Activated CD4-positive, alpha-beta T cell treated with anti-CD3 and anti-CD28 coated beads for 36 hours (primary cell): ENCODE data around the gene F12. TPM values are rescaled to one million over a fixed set of nuclear protein-coding genes. Genes with fewer than 3 reads are reported as not detected.

Experiments used
- ATAC-seq: fragments of 200-7000 bp; cut with Tn5 transposase; one replicate; pipeline ENCODE4 v1.10.0; 2021; ENCODE audit warnings: mild to moderate bottlenecking, moderate library complexity
- CTCF ChIA-PET: fragments of 350-600 bp; sonication (Branson Sonifier 250); formaldehyde crosslinking; loops from one replicate; lab custom pipeline; 2021; ENCODE audit warnings: antibody characterized with exemption; lab: Charles Lee
- POLR2A ChIA-PET: fragments of 350-600 bp; sonication (Branson Sonifier 250); formaldehyde crosslinking; loops from one replicate; lab custom pipeline; 2021; ENCODE audit warnings: antibody characterized with exemption, inconsistent platforms; lab: Charles Lee
- DNase-seq: peaks from one replicate; pipeline ENCODE4 v3.0.0-alpha.2; 2020
- H3K27ac Mint-ChIP-seq: one replicate; pipeline ENCODE4 v1.8.0; 2021; ENCODE audit warnings: mixed read lengths
- H3K27me3 Mint-ChIP-seq: one replicate; pipeline ENCODE4 v1.8.0; 2021; ENCODE audit warnings: mixed read lengths
- H3K36me3 Mint-ChIP-seq: one replicate; pipeline ENCODE4 v1.8.0; 2021; ENCODE audit warnings: low read depth, mixed read lengths
- H3K4me1 Mint-ChIP-seq: one replicate; pipeline ENCODE4 v1.8.0; 2021; ENCODE audit warnings: mixed read lengths
- H3K4me3 Mint-ChIP-seq: one replicate; pipeline ENCODE4 v1.8.0; 2021; ENCODE audit warnings: mild to moderate bottlenecking, moderate library complexity, mixed read lengths
- H3K9me3 Mint-ChIP-seq: one replicate; pipeline ENCODE4 v1.8.0; 2021; ENCODE audit warnings: low read depth, mixed read lengths
- intact Hi-C, 2 experiments: fragments of 100-400 bp; cut with DNase I in 1 of 2; cut with micrococcal nuclease in 1 of 2; formaldehyde crosslinking; loops; one replicate each; pipeline versions ENCODE4 v1.14.2 to v1.15.1; 2022 to 2024; cut with DNase I, micrococcal nuclease
- total RNA-seq, 2 experiments: library from RNA; stranded (reverse); gene quantifications; one replicate each; pipeline ENCODE4 v1.2.3, GENCODE V29; 2021

Gene F12
- total RNA-seq, 2 experiments from 2014 or later = 3.4 to 4.9 TPM

- no peak overlapping the region for H3K4me3 Mint-ChIP-seq
- H3K36me3 Mint-ChIP-seq = peaks cover 38% of the 10 kb centered on the region
- no peak for DNase-seq
- ChIA-PET CTCF (interaction anchor here (0.6 to 7.3 kb wide), 17 partner anchors 8 to 510 kb away, joined by 3 to 65 read pairs (median 5); partner anchors contain the start of genes LMAN2 and RGS14), POLR2A (interaction anchor here (0.7 to 1.0 kb wide), 2 partner anchors 10 to 65 kb away, joined by 3 read pairs; partner anchors contain the start of genes PRELID1 and RAB24)
- H3K27me3 Mint-ChIP-seq = no peaks in the 10 kb centered on the region
- intact Hi-C loops = no loop called here
- no peaks in the 10 kb centered on the region for H3K9me3 Mint-ChIP-seq
- no peak for ATAC-seq
- peak overlapping the region; percentile 16 for H3K27ac Mint-ChIP-seq
- H3K4me1 Mint-ChIP-seq = peaks cover 73% of the 10 kb centered on the region
These were observed 41.1 kb downstream of the F12 start for GRCh38 chr5:177367981-177368868.

- H3K27ac Mint-ChIP-seq = no peak overlapping the region
- ChIA-PET POLR2A (no interaction called here), CTCF (interaction anchor here (0.8 to 7.3 kb wide), 5 partner anchors 9 to 58 kb away, joined by 3 to 65 read pairs (median 9); partner anchors contain the start of genes LMAN2 and RGS14)
- no peaks in the 10 kb centered on the region for H3K27me3 Mint-ChIP-seq
- peaks cover 38% of the 10 kb centered on the region for H3K36me3 Mint-ChIP-seq
- DNase-seq = no peak
- intact Hi-C loops = no loop called here
- peaks cover 73% of the 10 kb centered on the region for H3K4me1 Mint-ChIP-seq
- no peak overlapping the region for H3K4me3 Mint-ChIP-seq
- ATAC-seq = no peak
- H3K9me3 Mint-ChIP-seq = no peaks in the 10 kb centered on the region
These were observed 42.0 kb downstream of the F12 start for GRCh38 chr5:177367323-177367848.

- ATAC-seq (no peak), DNase-seq (peak; percentile 35)
- CTCF ChIA-PET = interaction anchor here (0.8 to 7.3 kb wide), 7 partner anchors 9 to 90 kb away, joined by 3 to 65 read pairs (median 5); partner anchors contain the start of gene RGS14
- POLR2A ChIA-PET = no interaction called here
- H3K27ac Mint-ChIP-seq = no peak overlapping the region
- intact Hi-C loops = no loop called here
- peaks cover 73% of the 10 kb centered on the region for H3K4me1 Mint-ChIP-seq
- no peaks in the 10 kb centered on the region for H3K9me3 Mint-ChIP-seq
- peaks cover 35% of the 10 kb centered on the region for H3K36me3 Mint-ChIP-seq
- H3K27me3 Mint-ChIP-seq = no peaks in the 10 kb centered on the region
- H3K4me3 Mint-ChIP-seq = no peak overlapping the region
These were observed 42.6 kb downstream of the F12 start for GRCh38 chr5:177366528-177367322.

- ChIA-PET CTCF (interaction anchor here (1.2 to 2.4 kb wide), 5 partner anchors 11 to 91 kb away, joined by 4 to 15 read pairs (median 5); no protein-coding TSS in a partner anchor), POLR2A (no interaction called here)
- no peak for DNase-seq
- peaks cover 74% of the 10 kb centered on the region for H3K4me1 Mint-ChIP-seq
- peaks cover 30% of the 10 kb centered on the region for H3K36me3 Mint-ChIP-seq
- H3K9me3 Mint-ChIP-seq = no peaks in the 10 kb centered on the region
- H3K27ac Mint-ChIP-seq = no peak overlapping the region
- no peak for ATAC-seq
- no peaks in the 10 kb centered on the region for H3K27me3 Mint-ChIP-seq
- no peak overlapping the region for H3K4me3 Mint-ChIP-seq
- intact Hi-C loops = loop anchor here in 1 of 2 experiments (2.0 kb wide), 1 partner anchor 63 kb away; no protein-coding TSS in a partner anchor
These were observed 43.4 kb downstream of the F12 start for GRCh38 chr5:177365845-177366527.

- H3K27me3 Mint-ChIP-seq = no peaks in the 10 kb centered on the region
- peaks cover 29% of the 10 kb centered on the region for H3K36me3 Mint-ChIP-seq
- intact Hi-C loops = loop anchor here (1.0 to 2.0 kb wide), 3 partner anchors 15 to 64 kb away; no protein-coding TSS in a partner anchor
- POLR2A ChIA-PET = interaction anchor here (0.6 to 0.9 kb wide), 2 partner anchors 14 to 88 kb away, joined by 3 to 4 read pairs; no protein-coding TSS in a partner anchor
- peak overlapping the region; percentile 45 for H3K4me3 Mint-ChIP-seq
- H3K9me3 Mint-ChIP-seq = no peaks in the 10 kb centered on the region
- CTCF ChIA-PET = interaction anchor here (0.6 to 2.4 kb wide), 10 partner anchors 10 to 91 kb away, joined by 3 to 15 read pairs (median 4); no protein-coding TSS in a partner anchor
- H3K4me1 Mint-ChIP-seq = peaks cover 76% of the 10 kb centered on the region
- ATAC-seq (peak; percentile 60), DNase-seq (peak; percentile 68)
- peak overlapping the region; percentile 65 for H3K27ac Mint-ChIP-seq
These were observed 45.0 kb downstream of the F12 start for GRCh38 chr5:177364159-177364962.

- Mint-ChIP-seq H3K9me3 (no peaks in the 10 kb centered on the region), H3K27ac (no peak overlapping the region)
- CTCF ChIA-PET = interaction anchor here (1.2 to 2.3 kb wide), 6 partner anchors 9 to 92 kb away, joined by 3 to 9 read pairs (median 4); no protein-coding TSS in a partner anchor
These were observed 45.8 kb downstream of the F12 start for GRCh38 chr5:177363565-177363964.

GRCh38 chr5:177362610-177363507 is 46.5 kb downstream of the F12 start:
- peaks cover 15% of the 10 kb centered on the region for H3K36me3 Mint-ChIP-seq
- CTCF ChIA-PET = interaction anchor here (1.1 to 5.7 kb wide), 6 partner anchors 8 to 53 kb away, joined by 4 to 49 read pairs (median 7); partner anchors contain the start of gene LMAN2
- H3K4me3 Mint-ChIP-seq = peak overlapping the region; percentile 67
- peak overlapping the region; percentile 82 for H3K27ac Mint-ChIP-seq
- DNase-seq (peak; percentile 84), ATAC-seq (peak; percentile 68)
- intact Hi-C loops = loop anchor here (1.0 to 2.0 kb wide), 5 partner anchors 27 to 135 kb away; no protein-coding TSS in a partner anchor
- H3K9me3 Mint-ChIP-seq = no peaks in the 10 kb centered on the region
- POLR2A ChIA-PET = no interaction called here
- peaks cover 74% of the 10 kb centered on the region for H3K4me1 Mint-ChIP-seq
- H3K27me3 Mint-ChIP-seq = no peaks in the 10 kb centered on the region

More at GRCh38 chr5:177363565-177363964, 45.8 kb downstream of the F12 start:
- H3K27me3 Mint-ChIP-seq = no peaks in the 10 kb centered on the region
- POLR2A ChIA-PET = no interaction called here
- ATAC-seq (no peak), DNase-seq (no peak)
- intact Hi-C loops = loop anchor here (1.0 to 2.0 kb wide), 5 partner anchors 27 to 135 kb away; no protein-coding TSS in a partner anchor
- H3K4me3 Mint-ChIP-seq = peak overlapping the region; percentile 67
- peaks cover 76% of the 10 kb centered on the region for H3K4me1 Mint-ChIP-seq
- H3K36me3 Mint-ChIP-seq = peaks cover 21% of the 10 kb centered on the region

GRCh38 chr5:177362292-177362609 is 47.1 kb downstream of the F12 start:
- no peaks in the 10 kb centered on the region for H3K9me3 Mint-ChIP-seq
- H3K4me3 Mint-ChIP-seq = peak overlapping the region; percentile 67
- intact Hi-C loops = loop anchor here (2.0 kb wide), 2 partner anchors 67 to 93 kb away; no protein-coding TSS in a partner anchor
- H3K27ac Mint-ChIP-seq = peak overlapping the region; percentile 82
- peaks cover 78% of the 10 kb centered on the region for H3K4me1 Mint-ChIP-seq
- H3K27me3 Mint-ChIP-seq = no peaks in the 10 kb centered on the region
- H3K36me3 Mint-ChIP-seq = peaks cover 15% of the 10 kb centered on the region
- ChIA-PET CTCF (interaction anchor here (1.1 to 5.7 kb wide), 8 partner anchors 9 to 64 kb away, joined by 4 to 49 read pairs (median 4); partner anchors contain the start of genes GRK6 and LMAN2), POLR2A (interaction anchor here (1.0 kb wide), 1 partner anchor 27 kb away, joined by 4 read pairs; no protein-coding TSS in a partner anchor)
- DNase-seq (no peak), ATAC-seq (no peak)
